Endothelial cell of umbilical vein (primary cell): Measurements from ENCODE around the gene IL25. TPM values are rescaled to one million over a fixed set of nuclear protein-coding genes. Genes with fewer than 3 reads are reported as not detected.

ENCODE experiments used
- BruUV-seq: library from RNA; stranded (reverse); fragments of 400-500 nt; replicated peaks from 2 replicates; lab custom pipeline; 2021; lab: Mats Ljungman, UMichigan
- CTCF ChIA-PET: fragments of 300-600, 350-600 bp; sonication (Branson Sonifier 250); formaldehyde crosslinking; loops from one replicate; lab custom pipeline; 2021; ENCODE audit warnings: antibody characterized with exemption, inconsistent platforms; lab: Charles Lee
- POLR2A ChIA-PET: fragments of 300-600, 350-600 bp; sonication (Branson Sonifier 250); formaldehyde crosslinking; loops from one replicate; lab custom pipeline; 2021; ENCODE audit warnings: antibody characterized with exemption, inconsistent platforms; lab: Charles Lee
- DNase-seq: peaks from one replicate; pipeline ENCODE4 v3.0.0-alpha.2; 2011; ENCODE audit warnings: low read depth, low spot score
- FAIRE-seq: peaks from 2 replicates; lab custom pipeline; 2011; peaks lifted over from hg19 to GRCh38; lab: Jason Lieb, UNC
- H2AFZ ChIP-seq: 2 replicates; pipeline ENCODE4 v1.6.0; 2012; ENCODE audit warnings: low read depth, low read length, control low read depth, inconsistent platforms
- H3K27ac ChIP-seq: 2 replicates; pipeline ENCODE4 v1.5.1; 2011; ENCODE audit warnings: low read depth, mild to moderate bottlenecking, control low read depth, low read length, moderate library complexity; ENCODE audit not compliant: insufficient read depth
- H3K27me3 ChIP-seq, 2 experiments: 2 replicates each; pipeline versions ENCODE4 v1.6.0 to v1.6.1; 2011; ENCODE audit warnings: low read length in 2 of 2, mixed read lengths in 1 of 2; ENCODE audit not compliant: control insufficient read depth in 2 of 2, insufficient read depth in 2 of 2
- H3K36me3 ChIP-seq, 2 experiments: 2 replicates in 1 of 2; 3 replicates in 1 of 2; pipeline ENCODE4 v1.5.1; 2011; ENCODE audit warnings: low read length in 2 of 2, mild to moderate bottlenecking in 1 of 2, moderate library complexity in 1 of 2; ENCODE audit not compliant: control insufficient read depth in 2 of 2, insufficient read depth in 2 of 2; ENCODE audit errors: extremely low read depth in 1 of 2
- H3K4me1 ChIP-seq: 3 replicates; pipeline ENCODE4 v1.5.1; 2011; ENCODE audit warnings: mild to moderate bottlenecking, low read length; ENCODE audit not compliant: control insufficient read depth, insufficient read depth; ENCODE audit errors: extremely low read depth
- H3K4me2 ChIP-seq: 2 replicates; pipeline ENCODE4 v1.6.1; 2011; ENCODE audit warnings: low read length, control low read depth, mixed read lengths; ENCODE audit not compliant: insufficient read depth
- H3K4me3 ChIP-seq, 3 experiments: fragments of 200-600 bp in 1 of 3; sonication (generic), shearing (Covaris generic) in 1 of 3; replicated peaks in 1 of 3; 2 replicates each; pipeline ENCODE4 v1.5.1; 2011 to 2016; ENCODE audit warnings: control low read depth in 3 of 3, low read length in 3 of 3, mild to moderate bottlenecking in 2 of 3, inconsistent platforms in 1 of 3, low read depth in 1 of 3, moderate library complexity in 1 of 3; ENCODE audit not compliant: insufficient read depth in 1 of 3
- H3K79me2 ChIP-seq: 2 replicates; pipeline ENCODE4 v1.6.0; 2012; ENCODE audit warnings: low read length, inconsistent platforms; ENCODE audit not compliant: control insufficient read depth, insufficient read depth
- H3K9ac ChIP-seq: replicated peaks from 2 replicates; pipeline ENCODE3; 2011; ENCODE audit warnings: low read length, control low read depth; ENCODE audit not compliant: insufficient read depth; ENCODE audit errors: extremely low read depth
- H3K9me1 ChIP-seq: replicated peaks from 3 replicates; pipeline ENCODE4 v1.6.0; 2011; ENCODE audit warnings: mild to moderate bottlenecking, low read length; ENCODE audit not compliant: control insufficient read depth, insufficient read depth; ENCODE audit errors: extremely low read depth
- H3K9me3 ChIP-seq: replicated peaks from 2 replicates; pipeline ENCODE4 v1.5.1; 2012; ENCODE audit warnings: low read length, inconsistent platforms; ENCODE audit not compliant: control insufficient read depth, insufficient read depth
- H4K20me1 ChIP-seq: replicated peaks from 2 replicates; pipeline ENCODE3; 2011; ENCODE audit warnings: mild to moderate bottlenecking, low read length; ENCODE audit not compliant: control insufficient read depth, insufficient read depth; ENCODE audit errors: extremely low read depth
- EZH2 ChIP-seq: IDR thresholded peaks from 2 replicates; pipeline ENCODE4 v1.6.1; 2012; ENCODE audit warnings: borderline replicate concordance, low read depth, mild to moderate bottlenecking, moderate library complexity, low read length, inconsistent platforms; ENCODE audit not compliant: severe bottlenecking
- FOS ChIP-seq: IDR thresholded peaks from 2 replicates; pipeline ENCODE4 v1.6.1; 2011; ENCODE audit warnings: mild to moderate bottlenecking, low read length, moderate library complexity, borderline replicate concordance; ENCODE audit not compliant: insufficient read depth
- GATA2 ChIP-seq: IDR thresholded peaks from 2 replicates; pipeline ENCODE4 v1.7.0; 2011; ENCODE audit warnings: low read depth, mild to moderate bottlenecking, moderate library complexity, mixed read lengths, low read length; ENCODE audit not compliant: insufficient read length, insufficient read depth
- JUN ChIP-seq: IDR thresholded peaks from 2 replicates; pipeline ENCODE4 v1.6.1; 2011; ENCODE audit warnings: borderline replicate concordance, low read depth; ENCODE audit not compliant: insufficient read length, insufficient read depth
- MYC ChIP-seq: IDR thresholded peaks from one replicate; pipeline ENCODE4 v1.6.1; 2011; ENCODE audit warnings: mild to moderate bottlenecking, low read depth, low read length
- POLR2A ChIP-seq: IDR thresholded peaks from 2 replicates; pipeline ENCODE4 v1.6.1; 2012; ENCODE audit warnings: low read depth, mild to moderate bottlenecking, control low read depth, low read length
- POLR2AphosphoS5 ChIP-seq: IDR thresholded peaks from 2 replicates; pipeline ENCODE4 v1.6.1; 2012; ENCODE audit warnings: low read depth, mild to moderate bottlenecking, control low read depth, low read length, moderate library complexity; ENCODE audit not compliant: insufficient read depth
- dilution Hi-C: fragments of 300-500 bp; cut with MboI; formaldehyde crosslinking; loops from one replicate; pipeline ENCODE4 v1.15.0; 2019; ENCODE audit warnings: low sequenced_read_pairs; ENCODE audit not compliant: extremely low pct_ligation_motif_present
- intact Hi-C: fragments of 100-400 bp; cut with micrococcal nuclease; formaldehyde crosslinking; loops from one replicate; pipeline ENCODE4 v1.10.0; 2022
- polyA plus RNA-seq, 4 experiments: library from polyadenylated mRNA; depleted of rRNA in 3 of 4; stranded (reverse) in 3 of 4; unstranded in 1 of 4; fragments of >200 nt; gene quantifications; 2 replicates each; pipeline versions ENCODE4 v1.2.1 to v1.2.3, GENCODE V29; 2011 to 2012; ENCODE audit warnings: missing spikeins in 1 of 4
- total RNA-seq: library from RNA; stranded (reverse); gene quantifications from 2 replicates; pipeline ENCODE4 v1.2.3, GENCODE V29; 2021
- TF ChIP-seq, protein P1 (sequence below), 2 donors: IDR thresholded peaks; 1 replicate in 1 of 2; 2 replicates in 1 of 2; pipeline ENCODE4 v1.5.1; 2011; ENCODE audit warnings: low read length in 2 of 2, mild to moderate bottlenecking in 2 of 2, moderate library complexity in 2 of 2, control low read depth in 1 of 2, inconsistent platforms in 1 of 2, low read depth in 1 of 2; ENCODE audit not compliant: insufficient read depth in 1 of 2; ENCODE audit errors: extremely low read depth in 1 of 2
- TF ChIP-seq, protein P2 (sequence below): IDR thresholded peaks from 2 replicates; pipeline ENCODE4 v1.6.1; 2011; ENCODE audit not compliant: insufficient read depth, insufficient read length

IL25 gene
- total and polyA plus RNA-seq, 2 donors (not counting 3 experiments of a cell fraction or from before 2014, with no cell fraction given): not detected

- Histone ChIP-seq H2AFZ (no peak overlapping the region), H3K4me3 (no peak overlapping the region), H3K9me3 (no peaks in the 10 kb centered on the region), H3K9ac (no peak overlapping the region), H3K27me3 (peaks cover 32 to 34% of the 10 kb centered on the region in 2 experiments), H3K36me3 (no peaks in the 10 kb centered on the region), H3K27ac (no peak overlapping the region), H3K4me2 (no peak overlapping the region), H3K4me1 (no peaks in the 10 kb centered on the region), H4K20me1 (no peaks in the 10 kb centered on the region), H3K9me1 (no peaks in the 10 kb centered on the region), H3K79me2 (no peaks in the 10 kb centered on the region)
- ChIA-PET CTCF (no interaction called here), POLR2A (no interaction called here)
- dilution Hi-C loops: no loop called here
- FAIRE-seq: no peak
- no peak for DNase-seq
- TF ChIP-seq EZH2: no peak
- no peak for TF ChIP-seq FOS
- no peak for TF ChIP-seq POLR2A
- TF ChIP-seq, protein P1, sequence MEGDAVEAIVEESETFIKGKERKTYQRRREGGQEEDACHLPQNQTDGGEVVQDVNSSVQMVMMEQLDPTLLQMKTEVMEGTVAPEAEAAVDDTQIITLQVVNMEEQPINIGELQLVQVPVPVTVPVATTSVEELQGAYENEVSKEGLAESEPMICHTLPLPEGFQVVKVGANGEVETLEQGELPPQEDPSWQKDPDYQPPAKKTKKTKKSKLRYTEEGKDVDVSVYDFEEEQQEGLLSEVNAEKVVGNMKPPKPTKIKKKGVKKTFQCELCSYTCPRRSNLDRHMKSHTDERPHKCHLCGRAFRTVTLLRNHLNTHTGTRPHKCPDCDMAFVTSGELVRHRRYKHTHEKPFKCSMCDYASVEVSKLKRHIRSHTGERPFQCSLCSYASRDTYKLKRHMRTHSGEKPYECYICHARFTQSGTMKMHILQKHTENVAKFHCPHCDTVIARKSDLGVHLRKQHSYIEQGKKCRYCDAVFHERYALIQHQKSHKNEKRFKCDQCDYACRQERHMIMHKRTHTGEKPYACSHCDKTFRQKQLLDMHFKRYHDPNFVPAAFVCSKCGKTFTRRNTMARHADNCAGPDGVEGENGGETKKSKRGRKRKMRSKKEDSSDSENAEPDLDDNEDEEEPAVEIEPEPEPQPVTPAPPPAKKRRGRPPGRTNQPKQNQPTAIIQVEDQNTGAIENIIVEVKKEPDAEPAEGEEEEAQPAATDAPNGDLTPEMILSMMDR (IDR thresholded peaks at IDR 0.05; ENCODE audit: extremely low read depth in 1 of 2, insufficient read depth in 1 of 2, low read depth in 1 of 2, low read length in 2 of 2): no peak
- no peak for TF ChIP-seq JUN
- TF ChIP-seq, protein P2, sequence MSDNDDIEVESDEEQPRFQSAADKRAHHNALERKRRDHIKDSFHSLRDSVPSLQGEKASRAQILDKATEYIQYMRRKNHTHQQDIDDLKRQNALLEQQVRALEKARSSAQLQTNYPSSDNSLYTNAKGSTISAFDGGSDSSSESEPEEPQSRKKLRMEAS: no peak
- TF ChIP-seq GATA2: no peak
- no peak for TF ChIP-seq MYC
- TF ChIP-seq POLR2AphosphoS5: no peak
- no TSS peak for BruUV-seq
- intact Hi-C loops: no loop called here
Measured at GRCh38 chr14:23349156-23349845, 23.3 kb upstream of the IL25 start.
